ENCODE data around the gene OR13A1.

DNA sequence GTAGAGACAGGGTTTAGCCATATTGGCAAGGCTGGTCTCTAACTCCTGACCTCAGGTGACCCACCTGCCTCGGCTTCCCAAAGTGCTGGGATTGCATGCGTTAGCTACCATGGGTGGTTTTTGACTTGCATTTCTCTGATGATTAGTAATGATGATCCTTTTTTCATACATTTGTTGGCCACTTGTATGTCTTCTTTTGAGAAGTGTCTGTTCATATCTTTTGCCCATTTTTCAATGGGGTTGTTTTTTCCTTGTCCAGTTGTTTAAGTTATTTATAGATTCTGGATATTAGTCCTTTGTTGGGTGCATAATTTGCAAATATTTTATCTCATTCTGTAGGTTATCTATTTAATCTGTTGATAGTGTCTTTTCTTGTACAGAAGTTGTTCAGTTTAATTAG is 4.3 kb upstream of the OR13A1 start:
- TF ChIP-seq, protein P1, sequence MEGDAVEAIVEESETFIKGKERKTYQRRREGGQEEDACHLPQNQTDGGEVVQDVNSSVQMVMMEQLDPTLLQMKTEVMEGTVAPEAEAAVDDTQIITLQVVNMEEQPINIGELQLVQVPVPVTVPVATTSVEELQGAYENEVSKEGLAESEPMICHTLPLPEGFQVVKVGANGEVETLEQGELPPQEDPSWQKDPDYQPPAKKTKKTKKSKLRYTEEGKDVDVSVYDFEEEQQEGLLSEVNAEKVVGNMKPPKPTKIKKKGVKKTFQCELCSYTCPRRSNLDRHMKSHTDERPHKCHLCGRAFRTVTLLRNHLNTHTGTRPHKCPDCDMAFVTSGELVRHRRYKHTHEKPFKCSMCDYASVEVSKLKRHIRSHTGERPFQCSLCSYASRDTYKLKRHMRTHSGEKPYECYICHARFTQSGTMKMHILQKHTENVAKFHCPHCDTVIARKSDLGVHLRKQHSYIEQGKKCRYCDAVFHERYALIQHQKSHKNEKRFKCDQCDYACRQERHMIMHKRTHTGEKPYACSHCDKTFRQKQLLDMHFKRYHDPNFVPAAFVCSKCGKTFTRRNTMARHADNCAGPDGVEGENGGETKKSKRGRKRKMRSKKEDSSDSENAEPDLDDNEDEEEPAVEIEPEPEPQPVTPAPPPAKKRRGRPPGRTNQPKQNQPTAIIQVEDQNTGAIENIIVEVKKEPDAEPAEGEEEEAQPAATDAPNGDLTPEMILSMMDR (IDR thresholded peaks at IDR 0.05): no peak
- TF ChIP-seq POLR2A (IDR thresholded peaks at IDR 0.05): no peak
